HepG2 (cell line): ENCODE measurements around the gene TBC1D16. TPM values are rescaled to one million over a fixed set of nuclear protein-coding genes. Genes with fewer than 3 reads are reported as not detected.

Experiments used
- ARHGAP35 ChIP-seq: sonication (generic); formaldehyde crosslinking; IDR thresholded peaks from 2 replicates; pipeline ENCODE4 v1.9.0; 2022; ENCODE audit warnings: mild to moderate bottlenecking, inconsistent platforms, moderate library complexity, missing genetic modification reagents, borderline replicate concordance
- ARID2 ChIP-seq: sonication (generic); formaldehyde crosslinking; IDR thresholded peaks from 2 replicates; pipeline ENCODE4 v1.8.1; 2022; ENCODE audit warnings: mild to moderate bottlenecking, missing genetic modification reagents, borderline replicate concordance
- CTCF ChIP-seq: sonication (generic); formaldehyde crosslinking; IDR thresholded peaks from 2 replicates; pipeline ENCODE4 v1.5.0; 2020; ENCODE audit warnings: mild to moderate bottlenecking, missing genetic modification reagents, moderate library complexity
- GABPA ChIP-seq, 2 experiments: IDR thresholded peaks; 2 replicates each; pipeline ENCODE4 v1.6.1; 2011 to 2016; ENCODE audit warnings: low read depth in 2 of 2, low read length in 1 of 2, missing biosample characterization in 1 of 2, missing genetic modification characterization in 1 of 2
- GZF1 ChIP-seq: sonication (generic); formaldehyde crosslinking; IDR thresholded peaks from 2 replicates; pipeline ENCODE4 v1.5.1; 2020; ENCODE audit warnings: mild to moderate bottlenecking, missing genetic modification reagents
- JUND ChIP-seq: sonication (generic); formaldehyde crosslinking; IDR thresholded peaks from 2 replicates; pipeline ENCODE4 v1.8.0; 2022; ENCODE audit warnings: mild to moderate bottlenecking, missing genetic modification reagents
- KMT2A ChIP-seq: sonication (generic); formaldehyde crosslinking; IDR thresholded peaks from 2 replicates; pipeline ENCODE4 v1.4.0; 2020; ENCODE audit warnings: missing genetic modification reagents
- MTA1 ChIP-seq: sonication (generic); formaldehyde crosslinking; IDR thresholded peaks from 2 replicates; pipeline ENCODE4 v1.4.0; 2020; ENCODE audit warnings: missing genetic modification reagents, mild to moderate bottlenecking, borderline replicate concordance
- NCOA1 ChIP-seq: sonication (generic); formaldehyde crosslinking; IDR thresholded peaks from 2 replicates; pipeline ENCODE4 v1.9.0; 2021; ENCODE audit warnings: missing genetic modification reagents
- NFE2 ChIP-seq: sonication (generic); formaldehyde crosslinking; IDR thresholded peaks from 2 replicates; pipeline ENCODE4 v1.4.0; 2020; ENCODE audit warnings: missing genetic modification reagents
- NR2F6 ChIP-seq, 2 experiments: IDR thresholded peaks; 2 replicates each; pipeline ENCODE4 v1.6.1; 2016; ENCODE audit warnings: antibody characterized with exemption in 1 of 2, mild to moderate bottlenecking in 1 of 2
- SMARCC2 ChIP-seq: fragments of 450-650 bp; IDR thresholded peaks from 2 replicates; pipeline ENCODE4 v1.6.1; 2017; ENCODE audit warnings: antibody characterized with exemption, mild to moderate bottlenecking
- YEATS2 ChIP-seq: sonication (generic); formaldehyde crosslinking; IDR thresholded peaks from 2 replicates; pipeline ENCODE4 v1.4.0; 2020; ENCODE audit warnings: missing genetic modification reagents, borderline replicate concordance
- ZBED4 ChIP-seq: sonication (generic); formaldehyde crosslinking; IDR thresholded peaks from 2 replicates; pipeline ENCODE4 v1.4.0; 2020; ENCODE audit warnings: missing genetic modification reagents, borderline replicate concordance
- ZFP62 ChIP-seq: sonication (generic); formaldehyde crosslinking; IDR thresholded peaks from 2 replicates; pipeline ENCODE4 v1.4.0; 2020; ENCODE audit warnings: missing genetic modification reagents
- ZNF256 ChIP-seq: sonication (generic); formaldehyde crosslinking; conservative IDR thresholded peaks from 2 replicates; pipeline ENCODE4 v1.4.0; 2020; ENCODE audit warnings: missing genetic modification reagents
- ZNF552 ChIP-seq: sonication (generic); formaldehyde crosslinking; IDR thresholded peaks from 2 replicates; pipeline ENCODE4 v1.9.0; 2022; ENCODE audit warnings: missing genetic modification reagents, mild to moderate bottlenecking, borderline replicate concordance
- polyA plus RNA-seq, 8 experiments: library from polyadenylated mRNA; depleted of rRNA in 3 of 8; stranded (reverse) in 7 of 8; unstranded in 1 of 8; fragments of >200 nt; fragmentation: Illumina TruSeq in 4 of 8; extraction: Trizol in 4 of 8; gene quantifications; 2 replicates each; pipeline versions ENCODE4 v1.2.1 to v1.2.3, GENCODE V29; 2011 to 2016; ENCODE audit warnings: low read depth in 4 of 8, missing spikeins in 1 of 8, mixed read lengths in 1 of 8; ENCODE audit not compliant: insufficient read depth in 1 of 8
- total RNA-seq, 5 experiments: library from RNA; depleted of rRNA; stranded (reverse); fragments of >200 nt; fragmentation: Illumina TruSeq; extraction: Trizol; gene quantifications; 2 replicates each; pipeline ENCODE4 v1.2.3, GENCODE V29; 2016; ENCODE audit warnings: low read depth in 1 of 5
- TF ChIP-seq, protein P1 (sequence below): sonication (generic); formaldehyde crosslinking; conservative IDR thresholded peaks from 2 replicates; pipeline ENCODE4 v1.4.0; 2020; ENCODE audit warnings: missing genetic modification reagents
- TF ChIP-seq, protein P2 (sequence below): sonication (generic); formaldehyde crosslinking; IDR thresholded peaks from 2 replicates; pipeline ENCODE4 v1.4.0; 2020; ENCODE audit warnings: missing genetic modification reagents
- TF ChIP-seq, protein P3 (sequence below): sonication (generic); formaldehyde crosslinking; IDR thresholded peaks from 2 replicates; pipeline ENCODE4 v1.4.0; 2020; ENCODE audit warnings: mild to moderate bottlenecking, missing genetic modification reagents

Gene TBC1D16
- total and polyA plus RNA-seq, 2 of the 13 experiments (the other 11 are each of a cell fraction or from before 2014, with no cell fraction given), result 14.9 to 24.9 TPM

DNA sequence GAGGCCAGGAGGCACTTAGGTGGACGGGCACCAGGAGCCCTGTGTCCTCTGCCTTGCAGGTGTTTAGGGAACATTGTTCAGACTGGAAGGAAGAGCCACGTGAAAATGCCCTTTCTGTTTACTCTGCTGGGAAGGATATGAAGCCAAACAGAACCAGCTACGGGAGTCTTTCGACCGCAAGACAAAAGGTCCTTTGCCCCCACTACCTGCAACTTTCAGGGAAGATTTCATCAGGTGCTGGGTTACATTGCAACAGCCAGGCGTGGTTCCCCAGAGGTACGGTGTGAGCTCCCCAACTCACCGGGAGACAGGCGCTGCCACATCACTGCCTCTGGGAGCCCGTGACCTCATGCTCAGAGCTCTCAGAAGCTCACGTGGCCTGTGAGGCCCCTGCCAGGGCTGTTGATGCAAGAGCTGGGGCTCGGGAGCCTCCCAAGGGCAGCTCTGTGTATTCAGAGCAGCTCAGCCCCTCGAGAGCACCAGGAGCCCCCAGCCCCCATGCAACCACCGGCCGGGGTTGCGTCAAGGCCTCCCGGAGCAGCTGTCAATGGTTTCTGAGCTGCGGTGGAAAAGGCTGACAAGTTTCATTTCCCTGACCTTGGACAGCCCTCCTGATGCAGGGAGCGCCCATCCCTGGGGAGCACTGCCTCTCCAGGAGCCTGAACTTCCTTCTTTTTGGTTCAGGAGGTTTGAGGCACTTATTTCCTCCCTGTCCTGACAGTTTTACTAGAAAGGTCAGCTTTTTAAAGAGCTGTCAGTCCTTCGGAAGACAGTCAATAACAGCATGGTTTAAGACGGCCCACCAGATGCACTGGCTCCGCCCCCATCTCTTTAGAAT, 42.1 kb downstream of the TBC1D16 start (continued):
- TF ChIP-seq, protein P1, sequence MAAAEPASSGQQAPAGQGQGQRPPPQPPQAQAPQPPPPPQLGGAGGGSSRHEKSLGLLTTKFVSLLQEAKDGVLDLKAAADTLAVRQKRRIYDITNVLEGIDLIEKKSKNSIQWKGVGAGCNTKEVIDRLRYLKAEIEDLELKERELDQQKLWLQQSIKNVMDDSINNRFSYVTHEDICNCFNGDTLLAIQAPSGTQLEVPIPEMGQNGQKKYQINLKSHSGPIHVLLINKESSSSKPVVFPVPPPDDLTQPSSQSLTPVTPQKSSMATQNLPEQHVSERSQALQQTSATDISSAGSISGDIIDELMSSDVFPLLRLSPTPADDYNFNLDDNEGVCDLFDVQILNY (CRISPR knock-in tag), result no peak
- TF ChIP-seq KMT2A (CRISPR knock-in tag) (peak; percentile 91), NR2F6 (IDR thresholded peaks at IDR 0.05) (peak; percentile 92), NR2F6 (CRISPR knock-in tag; IDR thresholded peaks at IDR 0.05) (peak; percentile 92), NFE2 (CRISPR knock-in tag) (no peak), NCOA1 (CRISPR knock-in tag) (no peak), YEATS2 (CRISPR knock-in tag) (peak; percentile 51; the same call in 1 of the 2 replicates), ZNF256 (CRISPR knock-in tag) (no peak), JUND (CRISPR knock-in tag) (peak; percentile 93), SMARCC2 (no peak), ARID2 (CRISPR knock-in tag) (peak; percentile 98; the same call in 1 of the 2 replicates), ZBED4 (CRISPR knock-in tag) (peak; percentile 86), ARHGAP35 (CRISPR knock-in tag) (peak; percentile 88; the same call in 1 of the 2 replicates), GABPA (IDR thresholded peaks at IDR 0.05; ENCODE audit: low read depth, low read length) (no peak), GABPA (CRISPR knock-in tag; IDR thresholded peaks at IDR 0.05; ENCODE audit: low read depth) (peak; percentile 65), MTA1 (CRISPR knock-in tag) (peak; percentile 99; the same call in 1 of the 2 replicates), CTCF (peak; percentile 46), GZF1 (CRISPR knock-in tag) (peak; percentile 82), ZFP62 (CRISPR knock-in tag) (0 out of 2 replicates have a peak, but pooled peaks have one; percentile 71), ZNF552 (CRISPR knock-in tag) (peak; percentile 78; the same call in 1 of the 2 replicates)
- TF ChIP-seq, protein P2, sequence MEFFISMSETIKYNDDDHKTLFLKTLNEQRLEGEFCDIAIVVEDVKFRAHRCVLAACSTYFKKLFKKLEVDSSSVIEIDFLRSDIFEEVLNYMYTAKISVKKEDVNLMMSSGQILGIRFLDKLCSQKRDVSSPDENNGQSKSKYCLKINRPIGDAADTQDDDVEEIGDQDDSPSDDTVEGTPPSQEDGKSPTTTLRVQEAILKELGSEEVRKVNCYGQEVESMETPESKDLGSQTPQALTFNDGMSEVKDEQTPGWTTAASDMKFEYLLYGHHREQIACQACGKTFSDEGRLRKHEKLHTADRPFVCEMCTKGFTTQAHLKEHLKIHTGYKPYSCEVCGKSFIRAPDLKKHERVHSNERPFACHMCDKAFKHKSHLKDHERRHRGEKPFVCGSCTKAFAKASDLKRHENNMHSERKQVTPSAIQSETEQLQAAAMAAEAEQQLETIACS, result no peak
- TF ChIP-seq, protein P3, sequence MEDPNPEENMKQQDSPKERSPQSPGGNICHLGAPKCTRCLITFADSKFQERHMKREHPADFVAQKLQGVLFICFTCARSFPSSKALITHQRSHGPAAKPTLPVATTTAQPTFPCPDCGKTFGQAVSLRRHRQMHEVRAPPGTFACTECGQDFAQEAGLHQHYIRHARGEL (CRISPR knock-in tag), result no peak
